SK-N-SH (cell line): ENCODE data around the gene FRZB. TPM values are rescaled to one million over a fixed set of nuclear protein-coding genes. Genes with fewer than 3 reads are reported as not detected.
A peak's percentile ranks its signal among the peaks of the same experiment; 100 is the strongest.

Experiments
- CTCF ChIA-PET: fragments of 300-600, 350-600 bp; formaldehyde crosslinking; extraction: SDS; loops from one replicate; lab custom pipeline; 2021; lab: Yijun Ruan, JAX
- POLR2A ChIA-PET: fragments of 350-600 bp; sonication (Branson Sonifier 250); formaldehyde crosslinking; extraction: SDS; loops from one replicate; lab custom pipeline; 2020; ENCODE audit warnings: antibody characterized with exemption, inconsistent platforms; lab: Yijun Ruan, JAX
- DNase-seq: peaks from one replicate; pipeline ENCODE4 v3.0.0; 2012
- H2AFZ ChIP-seq: fragments of 200-600 bp; sonication (generic); 2 replicates; pipeline ENCODE4 v1.8.1; 2016; ENCODE audit warnings: antibody characterized with exemption, mild to moderate bottlenecking, low read depth
- H3F3A ChIP-seq: fragments of 200-600 bp; sonication (generic); replicated peaks from 2 replicates; pipeline ENCODE3; 2016; ENCODE audit warnings: antibody characterized with exemption, mild to moderate bottlenecking; ENCODE audit not compliant: insufficient read depth
- H3K27ac ChIP-seq, 2 experiments: fragments of 200-500 bp in 1 of 2; fragments of 200-600 bp in 1 of 2; sonication (Bioruptor generic) in 1 of 2; sonication (generic), shearing (Covaris generic) in 1 of 2; 2 replicates each; pipeline versions ENCODE4 v1.5.1 to v1.6.1; 2014 to 2016; ENCODE audit warnings: low read depth in 2 of 2, inconsistent platforms in 1 of 2, low read length in 1 of 2, mild to moderate bottlenecking in 1 of 2, mixed read lengths in 1 of 2
- H3K27me3 ChIP-seq: fragments of 200-600 bp; sonication (generic), shearing (Covaris generic); 2 replicates; pipeline ENCODE4 v1.6.1; 2016; ENCODE audit warnings: mixed run types; ENCODE audit not compliant: insufficient read depth
- H3K36me3 ChIP-seq, 2 experiments: fragments of 200-500 bp in 1 of 2; fragments of 200-600 bp in 1 of 2; sonication (Bioruptor generic) in 1 of 2; sonication (generic) in 1 of 2; replicated peaks in 1 of 2; 2 replicates each; pipeline versions ENCODE3 to v1.5.1; 2014 to 2016; ENCODE audit warnings: low read length in 1 of 2, mild to moderate bottlenecking in 1 of 2; ENCODE audit not compliant: insufficient read depth in 2 of 2, control insufficient read depth in 1 of 2
- H3K4me1 ChIP-seq, 2 experiments: fragments of 200-500 bp in 1 of 2; fragments of 200-600 bp in 1 of 2; sonication (Bioruptor generic) in 1 of 2; sonication (generic), shearing (Covaris generic) in 1 of 2; 2 replicates each; pipeline versions ENCODE4 v1.5.1 to v1.6.1; 2014 to 2016; ENCODE audit warnings: low read depth in 1 of 2, low read length in 1 of 2, mixed run types in 1 of 2; ENCODE audit not compliant: insufficient read depth in 2 of 2, control insufficient read depth in 1 of 2
- H3K4me2 ChIP-seq: fragments of 200-600 bp; sonication (generic), shearing (Covaris generic); 2 replicates; pipeline ENCODE4 v1.6.1; 2017; ENCODE audit warnings: mixed run types
- H3K4me3 ChIP-seq, 2 experiments: fragments of 200-500 bp in 1 of 2; fragments of 200-600 bp in 1 of 2; sonication (Bioruptor generic) in 1 of 2; sonication (generic), shearing (Covaris generic) in 1 of 2; 2 replicates each; pipeline versions ENCODE4 v1.5.1 to v1.8.1; 2014 to 2016; ENCODE audit warnings: low read depth in 2 of 2, inconsistent platforms in 1 of 2, low read length in 1 of 2, mild to moderate bottlenecking in 1 of 2, mixed read lengths in 1 of 2, moderate library complexity in 1 of 2
- H3K79me2 ChIP-seq: fragments of 200-600 bp; sonication (generic); 2 replicates; pipeline ENCODE4 v1.8.1; 2017; ENCODE audit warnings: mild to moderate bottlenecking; ENCODE audit not compliant: insufficient read depth
- H3K9ac ChIP-seq: fragments of 200-600 bp; sonication (generic); 2 replicates; pipeline ENCODE4 v1.6.1; 2017; ENCODE audit warnings: mixed run types
- H3K9me2 ChIP-seq: fragments of 200-600 bp; sonication (generic); 2 replicates; pipeline ENCODE4 v1.6.1; 2017; ENCODE audit warnings: mixed run types
- H3K9me3 ChIP-seq: fragments of 200-600 bp; sonication (generic); 2 replicates; pipeline ENCODE4 v1.6.1; 2017; ENCODE audit warnings: mixed run types, mild to moderate bottlenecking, moderate library complexity
- H4K20me1 ChIP-seq: fragments of 200-600 bp; sonication (generic); 2 replicates; pipeline ENCODE4 v1.6.1; 2017; ENCODE audit warnings: mild to moderate bottlenecking, mixed run types; ENCODE audit not compliant: insufficient read depth
- EP300 ChIP-seq, 2 experiments: IDR thresholded peaks; 2 replicates each; pipeline versions ENCODE4 v1.4.0 to v1.6.1; 2012; ENCODE audit warnings: borderline replicate concordance in 1 of 2, low read depth in 1 of 2, low read length in 1 of 2
- FOSL2 ChIP-seq: IDR thresholded peaks from 2 replicates; pipeline ENCODE4 v1.4.0; 2012; ENCODE audit warnings: low read depth, mild to moderate bottlenecking, moderate library complexity, borderline replicate concordance
- GABPA ChIP-seq: IDR thresholded peaks from 2 replicates; pipeline ENCODE4 v1.4.0; 2012; ENCODE audit warnings: low read depth, mild to moderate bottlenecking
- GATA2 ChIP-seq: sonication (generic); formaldehyde crosslinking; IDR thresholded peaks from 2 replicates; pipeline ENCODE4 v1.5.0; 2020; ENCODE audit warnings: mild to moderate bottlenecking, missing genetic modification reagents
- JUND ChIP-seq: IDR thresholded peaks from 2 replicates; pipeline ENCODE4 v1.4.0; 2012
- NFIC ChIP-seq: IDR thresholded peaks from 2 replicates; pipeline ENCODE4 v1.4.0; 2012; ENCODE audit warnings: borderline replicate concordance
- RAD21 ChIP-seq: IDR thresholded peaks from 2 replicates; pipeline ENCODE4 v1.6.1; 2012; ENCODE audit warnings: mild to moderate bottlenecking, low read length
- RCOR1 ChIP-seq: fragments of 150-350 bp; IDR thresholded peaks from 2 replicates; pipeline ENCODE4 v1.6.1; 2017; ENCODE audit warnings: antibody characterized with exemption, low read length
- SIN3A ChIP-seq: IDR thresholded peaks from 2 replicates; pipeline ENCODE4 v1.6.1; 2012; ENCODE audit warnings: low read depth, mild to moderate bottlenecking, low read length, moderate library complexity, borderline replicate concordance
- TCF12 ChIP-seq: IDR thresholded peaks from 2 replicates; pipeline ENCODE4 v1.4.0; 2012
- WGBS: methylation state at CpG from one replicate; pipeline ENCODE4 v1.1.6; 2017; ENCODE audit warnings: low lambda C conversion rate; 5-methylcytosine and 5-hydroxymethylcytosine counted together
- polyA plus RNA-seq, 3 experiments: library from polyadenylated mRNA; depleted of rRNA; stranded (reverse); fragments of >200 nt; gene quantifications; 2 replicates each; pipeline ENCODE4 v1.2.3, GENCODE V29; 2012
- TF ChIP-seq, protein P1 (sequence below): fragments of 150-350 bp; IDR thresholded peaks from 2 replicates; pipeline ENCODE4 v1.6.1; 2016; ENCODE audit warnings: mild to moderate bottlenecking, low read depth, low read length
- TF ChIP-seq, protein P2 (sequence below): IDR thresholded peaks from 2 replicates; pipeline ENCODE4 v1.4.0; 2012; ENCODE audit warnings: low read depth

FRZB gene
- polyA plus RNA-seq, 1 of the 3 experiments (the other 2 are of a cell fraction), result 3.5 TPM

DNA sequence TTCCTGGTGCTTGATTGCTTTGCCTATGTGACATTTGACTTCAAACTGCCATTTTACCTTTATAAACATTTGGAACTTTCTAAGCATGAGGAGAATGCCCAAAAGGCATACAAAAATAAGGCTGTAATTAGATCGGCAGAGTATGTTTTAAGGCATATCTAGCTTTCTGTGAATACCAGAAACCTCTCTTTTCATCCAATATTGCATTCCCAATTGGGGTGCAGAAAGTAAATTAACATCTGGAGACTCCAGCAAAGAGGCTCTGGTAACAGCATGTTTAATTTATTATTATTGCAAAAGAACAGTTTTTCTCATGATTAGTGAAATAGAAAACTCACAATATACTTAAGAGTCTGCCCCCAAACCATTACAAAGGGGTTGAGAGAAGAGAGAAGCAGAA lies 32.1 kb downstream of the FRZB start:
- no peaks in the 10 kb centered on the region for H3K79me2 ChIP-seq
- CTCF ChIA-PET, result interaction anchor here (0.9 to 1.7 kb wide), 6 partner anchors 9 to 145 kb away, joined by 3 to 5 read pairs (median 3); no protein-coding TSS in a partner anchor
- no peak for DNase-seq

DNA sequence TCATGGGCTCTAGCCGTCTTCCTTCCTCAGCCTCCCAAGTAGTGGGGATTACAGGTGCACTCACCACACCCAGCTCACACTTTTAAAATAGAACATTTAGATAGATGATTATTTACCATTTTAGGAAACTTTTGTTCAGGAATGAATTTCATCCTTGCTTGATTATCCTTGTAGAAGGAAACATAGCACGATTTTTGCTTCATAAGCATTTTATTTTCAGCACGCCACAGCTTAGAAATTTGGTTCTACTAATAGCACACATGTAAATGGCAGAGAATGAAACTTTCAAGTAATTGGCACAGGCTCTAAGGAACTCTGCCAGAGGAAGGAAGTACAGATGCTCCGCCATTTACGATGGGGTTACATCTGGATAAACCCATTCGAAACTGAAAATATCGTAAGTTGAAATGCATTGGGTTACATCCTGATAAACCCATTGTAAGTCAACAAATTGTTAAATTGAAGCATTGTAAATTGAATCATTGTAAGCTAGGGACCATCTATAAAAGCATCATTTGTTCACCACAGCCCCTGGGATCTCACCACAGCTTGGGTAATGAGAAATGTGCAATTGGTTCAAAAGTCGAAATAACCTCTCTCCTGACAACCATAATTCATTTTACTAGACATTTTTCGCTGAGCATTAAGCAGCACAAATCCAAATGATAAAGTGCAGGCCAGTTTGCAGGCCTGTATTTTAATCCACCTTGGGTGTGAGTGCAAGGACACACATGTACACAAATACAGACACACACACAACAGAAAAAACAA lies 33.2 kb downstream of the FRZB start:
- ChIA-PET CTCF (interaction anchor here (0.6 to 1.7 kb wide), 7 partner anchors 9 to 146 kb away, joined by 3 to 5 read pairs (median 3); no protein-coding TSS in a partner anchor), POLR2A (no interaction called here)
- Histone ChIP-seq H3K4me2 (no peak overlapping the region), H3F3A (no peaks in the 10 kb centered on the region), H3K79me2 (no peaks in the 10 kb centered on the region), H3K9me3 (no peaks in the 10 kb centered on the region), H3K27me3 (no peaks in the 10 kb centered on the region), H3K4me1 (peaks cover 5% of the 10 kb centered on the region in 2 experiments; a peak in 3 of 4 replicates), H2AFZ (no peak overlapping the region), H3K9ac (no peak overlapping the region), H4K20me1 (no peaks in the 10 kb centered on the region), H3K36me3 (no peaks in the 10 kb centered on the region), H3K27ac (peak overlapping the region in 1 of 2 experiments; percentile 79; a peak in 2 of 4 replicates), H3K9me2 (no peaks in the 10 kb centered on the region), H3K4me3 (no peak overlapping the region)
- no peak for DNase-seq
- WGBS, result 85% methylated on average over 9 of the region's 9 CpGs
- no peak for TF ChIP-seq JUND
- no peak for TF ChIP-seq GATA2 (CRISPR knock-in tag)
- TF ChIP-seq, protein P1, sequence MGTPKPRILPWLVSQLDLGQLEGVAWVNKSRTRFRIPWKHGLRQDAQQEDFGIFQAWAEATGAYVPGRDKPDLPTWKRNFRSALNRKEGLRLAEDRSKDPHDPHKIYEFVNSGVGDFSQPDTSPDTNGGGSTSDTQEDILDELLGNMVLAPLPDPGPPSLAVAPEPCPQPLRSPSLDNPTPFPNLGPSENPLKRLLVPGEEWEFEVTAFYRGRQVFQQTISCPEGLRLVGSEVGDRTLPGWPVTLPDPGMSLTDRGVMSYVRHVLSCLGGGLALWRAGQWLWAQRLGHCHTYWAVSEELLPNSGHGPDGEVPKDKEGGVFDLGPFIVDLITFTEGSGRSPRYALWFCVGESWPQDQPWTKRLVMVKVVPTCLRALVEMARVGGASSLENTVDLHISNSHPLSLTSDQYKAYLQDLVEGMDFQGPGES, result no peak
- no peak for TF ChIP-seq SIN3A
- TF ChIP-seq NFIC, result no peak
- no peak for TF ChIP-seq TCF12
- no peak for TF ChIP-seq FOSL2
- TF ChIP-seq GABPA, result no peak
- no peak for TF ChIP-seq RAD21

More for the DNA sequence above, 32.1 kb downstream of the FRZB start:
- Histone ChIP-seq H3K4me3 (no peak overlapping the region), H3K9me3 (no peaks in the 10 kb centered on the region), H3K4me2 (no peak overlapping the region), H3K27ac (peak overlapping the region in 1 of 2 experiments; percentile 79; a peak in 2 of 4 replicates), H2AFZ (no peak overlapping the region), H3K9ac (no peak overlapping the region), H3K9me2 (no peaks in the 10 kb centered on the region), H3K4me1 (peaks cover 5% of the 10 kb centered on the region in 2 experiments; a peak in 3 of 4 replicates)
- POLR2A ChIA-PET, result interaction anchor here (1.3 kb wide), 1 partner anchor 33 kb away, joined by 3 read pairs; no protein-coding TSS in a partner anchor
- WGBS, result 15% methylated on average over 1 of the region's 1 CpG
- TF ChIP-seq, protein P2, sequence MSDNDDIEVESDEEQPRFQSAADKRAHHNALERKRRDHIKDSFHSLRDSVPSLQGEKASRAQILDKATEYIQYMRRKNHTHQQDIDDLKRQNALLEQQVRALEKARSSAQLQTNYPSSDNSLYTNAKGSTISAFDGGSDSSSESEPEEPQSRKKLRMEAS, result no peak
- peak; percentile 39; the same call in 1 of the 2 replicates for TF ChIP-seq GATA2 (CRISPR knock-in tag)
- peak in 1 of 2 experiments; percentile 82; a peak in 2 of 4 replicates for TF ChIP-seq EP300 (IDR thresholded peaks at IDR 0.05; ENCODE audit: borderline replicate concordance in 1 of 2, low read depth in 1 of 2, low read length in 1 of 2)
- peak; percentile 65; the same call in 1 of the 2 replicates for TF ChIP-seq RCOR1
- TF ChIP-seq, all 33 proteins: peak for 3
- no peaks in the 10 kb centered on the region for H3K27me3 ChIP-seq
- H4K20me1 ChIP-seq, result no peaks in the 10 kb centered on the region
- H3K36me3 ChIP-seq, result no peaks in the 10 kb centered on the region
- H3F3A ChIP-seq, result no peaks in the 10 kb centered on the region
